Stimulated activated naive CD4-positive, alpha-beta T cell (primary cell): Measurements from ENCODE around the gene ADGRB3.
A peak's percentile ranks its signal among the peaks of the same experiment; 100 is the strongest.

Experiments used
- DNase-seq, 6 experiments: peaks; one replicate each; lab custom pipeline; 2025; lab: John Stamatoyannopoulos, UW

Gene ADGRB3

DNA sequence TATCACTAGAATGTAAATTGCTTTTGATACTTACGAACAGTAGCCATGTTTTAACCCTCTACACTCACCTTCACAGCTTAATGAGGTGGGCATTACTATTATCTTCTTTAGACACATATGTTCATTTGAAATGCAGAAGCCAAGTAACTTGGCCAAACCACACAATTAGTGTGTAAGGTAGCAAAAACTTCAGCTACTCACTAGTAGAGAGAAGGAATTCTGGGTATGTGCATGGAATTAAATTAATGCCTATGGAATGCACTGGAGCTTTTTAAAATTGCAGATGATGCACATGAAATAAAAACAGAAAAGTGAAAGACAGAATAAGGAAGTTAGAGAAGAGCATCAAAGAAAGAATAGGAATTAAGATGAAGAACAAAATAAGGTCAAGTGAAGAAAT lies 494.0 kb downstream of the ADGRB3 start:
- no peak for DNase-seq

DNA sequence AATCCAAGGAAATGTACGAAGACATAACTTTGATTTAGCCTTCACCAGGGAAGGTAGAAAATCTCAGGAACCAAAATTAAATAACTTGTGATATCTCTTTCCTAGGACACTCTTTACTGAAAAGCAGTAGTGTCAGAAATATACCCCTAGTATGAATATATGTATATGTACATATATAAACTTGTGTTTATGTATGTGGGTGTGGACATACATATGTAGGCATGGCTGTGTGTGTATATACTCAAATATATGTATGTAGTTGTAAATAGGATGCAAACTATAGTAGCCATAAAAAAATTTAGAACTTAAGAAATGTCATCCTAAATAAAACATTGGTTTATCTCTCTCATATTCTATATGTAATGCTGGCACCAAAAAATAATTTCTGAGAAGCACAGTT lies 500.8 kb downstream of the ADGRB3 start:
- no peak for DNase-seq

DNA sequence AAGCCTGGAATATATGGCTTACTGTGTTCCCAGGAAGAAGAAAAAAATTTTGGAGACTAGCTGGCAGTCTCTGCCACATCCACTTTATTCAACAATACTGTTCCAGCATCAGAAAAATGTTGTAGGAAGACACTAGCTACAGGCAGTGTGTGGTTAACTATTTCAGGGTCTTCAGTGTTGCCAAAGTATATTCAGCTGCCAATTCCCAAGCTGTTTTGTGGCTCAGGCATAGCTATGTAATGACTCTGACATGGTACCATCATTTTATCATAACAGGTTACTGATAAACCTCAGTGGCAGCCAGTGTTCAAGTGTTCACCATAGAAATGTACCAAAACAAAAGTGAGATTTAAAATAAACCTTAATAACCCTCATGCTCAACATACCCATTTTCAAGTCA lies 503.1 kb downstream of the ADGRB3 start:
- no peak for DNase-seq

DNA sequence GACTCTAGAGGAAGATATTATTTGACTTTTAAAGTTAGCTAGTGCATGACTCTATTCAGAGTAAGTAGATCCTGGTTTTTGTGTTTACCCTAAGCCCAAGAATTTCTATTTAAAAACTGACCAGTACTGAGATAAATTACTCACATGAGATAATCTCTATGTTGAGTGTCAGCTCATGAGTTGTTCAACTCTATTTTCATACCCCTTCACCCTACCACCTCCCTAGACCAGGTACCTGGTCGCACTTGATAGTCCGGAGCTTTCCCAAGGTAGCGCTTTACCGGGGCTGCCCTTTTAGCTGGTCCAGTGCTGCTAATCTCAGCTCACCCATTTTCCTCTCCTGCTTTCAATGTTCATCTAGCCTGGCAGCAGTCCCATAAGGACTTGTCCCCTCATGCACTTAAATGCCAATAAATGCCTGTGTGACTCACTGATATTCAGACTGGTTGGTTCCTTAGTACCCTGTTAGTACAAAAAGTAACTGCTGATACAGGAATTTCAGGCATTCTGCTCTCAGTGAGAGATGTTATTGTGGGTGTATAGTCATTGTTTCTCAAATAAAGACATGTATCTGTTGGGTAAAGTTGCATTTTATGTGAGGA lies 503.9 kb downstream of the ADGRB3 start:
- DNase-seq, result no peak

DNA sequence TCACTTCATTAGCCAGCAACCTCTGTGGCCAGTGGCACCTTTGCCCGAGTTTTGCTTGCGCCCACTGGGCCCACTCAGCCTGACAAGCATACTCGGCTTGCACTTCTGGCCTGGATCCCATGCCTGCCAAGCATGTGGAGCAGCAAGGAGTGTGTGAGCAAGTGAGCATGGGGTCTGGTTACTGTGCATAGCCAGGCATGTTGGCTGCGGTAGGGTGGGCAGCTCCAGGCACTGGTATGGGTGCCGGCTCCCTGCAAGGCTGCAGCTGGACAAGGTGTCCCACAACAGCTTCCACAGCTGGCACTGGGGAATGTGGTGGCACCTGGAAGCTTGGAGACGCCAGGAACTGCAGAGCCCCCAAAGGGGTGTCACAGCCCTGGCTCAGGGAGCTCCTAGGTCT lies 510.0 kb downstream of the ADGRB3 start:
- no peak for DNase-seq

DNA sequence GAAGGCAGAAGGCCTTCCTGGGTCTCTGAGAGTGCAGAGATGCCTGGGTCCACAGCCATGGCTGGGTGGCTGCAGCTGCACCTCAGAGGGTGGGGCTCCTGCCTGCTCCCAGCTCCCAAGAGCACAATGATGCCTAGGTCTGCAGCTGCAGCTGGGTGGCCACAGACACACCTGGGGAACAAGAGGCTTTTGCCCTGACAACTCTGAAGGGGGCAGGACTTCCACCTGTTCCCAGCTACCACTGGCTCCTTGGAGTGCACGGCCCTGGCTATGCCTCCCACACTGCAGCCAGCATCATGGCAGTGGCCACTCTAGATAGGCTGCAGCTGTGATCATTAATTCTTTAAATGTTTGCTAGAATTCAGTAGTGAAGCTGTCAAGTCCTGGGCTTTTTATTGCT lies 511.3 kb downstream of the ADGRB3 start:
- DNase-seq, result no peak

DNA sequence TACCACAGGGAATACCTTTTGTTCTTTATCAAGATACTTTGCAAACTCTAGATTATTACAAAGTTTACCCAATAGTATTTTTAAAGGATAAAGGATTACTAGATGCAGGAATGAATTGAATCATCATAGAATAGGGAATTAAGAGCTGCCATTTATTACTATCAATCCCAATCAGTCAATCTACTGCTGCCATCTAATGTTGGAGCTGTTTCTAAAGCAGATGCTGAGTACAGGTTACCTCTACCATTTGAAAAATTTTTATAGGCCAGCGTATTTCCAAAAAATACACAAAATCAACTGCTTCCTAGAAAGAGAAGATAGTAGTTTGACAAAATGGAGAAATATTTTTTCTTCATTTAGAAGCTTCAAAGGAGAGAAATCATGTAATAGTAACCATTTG lies 520.4 kb downstream of the ADGRB3 start:
- no peak for DNase-seq

DNA sequence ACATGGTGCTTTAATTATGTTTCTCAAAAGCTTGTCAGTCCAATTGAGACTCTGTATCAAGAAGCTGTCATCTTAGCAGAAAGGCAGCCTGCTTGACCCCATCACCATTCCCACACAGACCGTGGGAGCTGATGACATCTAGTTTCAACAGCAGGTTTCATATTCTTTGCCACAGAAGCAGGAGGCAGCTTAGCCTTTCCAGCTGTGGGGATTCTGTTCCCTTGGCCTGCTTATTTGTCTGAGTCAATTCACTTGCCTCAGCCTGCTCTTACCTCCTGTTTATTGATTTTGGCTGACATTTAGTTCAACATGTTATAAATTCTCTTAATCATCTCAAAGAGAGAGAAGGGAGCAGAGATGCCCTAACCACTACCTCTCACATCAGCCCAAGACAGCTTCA lies 527.7 kb downstream of the ADGRB3 start:
- DNase-seq, result no peak

DNA sequence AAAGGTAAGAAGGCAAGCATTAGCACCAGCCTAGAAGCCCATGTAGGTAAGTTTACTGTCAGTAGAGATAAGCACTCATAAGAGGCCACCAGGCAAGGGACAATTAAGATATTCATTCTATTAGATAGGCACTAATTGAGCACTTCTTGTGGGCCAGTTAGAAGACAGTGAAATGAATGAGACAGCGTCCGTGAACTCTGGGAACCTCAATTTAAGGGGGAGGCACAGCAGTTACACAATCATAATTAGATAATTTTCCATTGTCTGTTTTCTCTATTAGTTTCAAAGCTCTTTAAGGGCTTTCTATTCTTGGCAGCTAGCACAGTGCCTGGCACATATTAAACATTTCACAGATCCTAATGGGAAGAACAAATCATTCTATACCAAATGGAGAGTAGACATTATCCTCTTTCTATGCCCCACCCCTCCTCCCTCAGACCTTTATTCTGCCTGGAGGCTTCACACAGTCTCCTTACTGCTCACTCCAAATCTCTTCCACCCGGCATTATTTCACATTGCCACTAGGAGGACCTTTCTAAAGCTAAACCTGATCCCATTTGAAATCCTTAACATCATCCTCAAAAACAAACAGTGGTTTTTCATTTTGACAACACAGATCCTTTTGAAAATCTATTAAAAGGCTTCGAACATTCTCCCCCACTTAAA lies 529.6 kb downstream of the ADGRB3 start:
- no peak for DNase-seq

- DNase-seq, result no peak
These were observed 544.6 kb downstream of the ADGRB3 start for GRCh38 chr6:69179681-69180080.

DNA sequence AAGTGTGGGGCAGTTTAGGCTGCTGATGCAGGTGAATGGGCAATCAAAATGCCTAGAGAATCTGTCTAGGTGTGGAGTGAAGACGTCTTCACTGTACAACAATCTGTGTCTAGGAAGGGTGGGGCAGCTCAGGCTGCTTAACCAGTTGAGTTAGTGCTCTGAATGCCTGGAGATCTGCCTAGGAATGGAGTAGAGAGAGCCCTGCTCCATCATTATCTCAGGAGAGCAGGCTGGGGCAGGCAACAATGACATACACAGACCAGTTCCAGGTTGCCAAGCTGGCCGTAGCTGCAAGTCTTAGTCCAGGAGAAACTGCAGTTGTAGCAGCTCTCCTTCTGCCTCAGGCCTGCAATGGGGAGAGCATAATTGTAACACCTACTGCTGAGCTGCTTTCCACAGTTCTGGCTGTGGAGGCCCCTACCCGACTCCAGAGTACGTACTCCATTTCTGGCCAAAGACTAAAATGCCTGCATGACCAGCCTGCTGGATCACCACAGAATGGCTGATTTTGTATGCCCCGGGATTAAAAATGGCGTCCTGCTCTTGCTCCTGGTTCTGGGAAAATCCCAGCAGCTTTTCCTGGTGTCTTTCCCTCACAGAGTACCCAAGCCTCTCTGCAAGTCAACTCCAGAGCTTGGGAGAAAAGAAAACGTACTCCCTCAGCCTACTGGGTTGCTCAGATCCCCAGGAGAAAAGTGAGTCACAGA lies 545.4 kb downstream of the ADGRB3 start:
- DNase-seq, result no peak

GRCh38 chr6:69181964-69182363 lies 546.9 kb downstream of the ADGRB3 start:
- DNase-seq, result no peak

- DNase-seq, result no peak
These were observed 550.2 kb downstream of the ADGRB3 start for GRCh38 chr6:69185276-69185675.

GRCh38 chr6:69202768-69203167 lies 567.7 kb downstream of the ADGRB3 start:
- DNase-seq, result no peak

GRCh38 chr6:69216127-69216526 lies 581.0 kb downstream of the ADGRB3 start:
- DNase-seq, result no peak

DNA sequence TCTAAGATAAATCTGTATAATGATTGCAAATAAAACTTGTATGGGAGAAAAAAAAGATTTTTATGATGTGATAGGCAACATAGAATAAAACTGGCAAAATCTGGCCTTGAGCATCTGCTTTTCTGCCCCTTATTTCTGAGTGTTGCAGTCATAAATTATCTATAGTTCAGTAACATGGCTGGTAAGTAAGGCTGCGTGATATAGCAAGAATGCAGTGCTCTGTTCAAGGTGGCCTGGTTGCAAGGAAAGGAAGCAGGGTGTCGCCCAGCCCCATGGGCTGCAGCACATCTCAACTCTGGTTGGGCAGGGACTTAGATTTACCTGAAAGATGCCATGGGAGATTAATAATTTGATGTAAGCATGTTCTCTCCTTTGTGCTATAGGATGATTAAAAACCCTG lies 582.3 kb downstream of the ADGRB3 start:
- no peak for DNase-seq

- DNase-seq, result no peak
These were observed 585.3 kb downstream of the ADGRB3 start for GRCh38 chr6:69220375-69220774.

DNA sequence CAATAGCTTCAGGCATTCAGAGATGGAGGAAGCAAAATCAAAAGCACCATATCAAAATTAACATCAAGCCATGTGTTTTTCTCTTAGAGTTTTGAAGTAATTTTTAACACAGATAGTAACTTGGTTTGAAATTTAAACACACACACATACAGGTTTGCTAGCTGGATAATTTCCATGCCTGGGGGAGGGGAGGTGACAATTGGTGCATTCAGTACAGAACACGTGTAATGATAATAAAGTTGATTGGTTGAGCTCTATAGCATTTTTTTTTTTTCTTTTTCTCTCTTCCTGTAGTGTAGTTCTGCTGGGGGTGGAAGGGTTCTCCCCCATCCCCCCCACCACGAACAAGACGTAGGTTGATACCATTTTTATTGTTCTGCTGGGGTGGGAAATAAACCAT lies 596.9 kb downstream of the ADGRB3 start:
- no peak for DNase-seq

DNA sequence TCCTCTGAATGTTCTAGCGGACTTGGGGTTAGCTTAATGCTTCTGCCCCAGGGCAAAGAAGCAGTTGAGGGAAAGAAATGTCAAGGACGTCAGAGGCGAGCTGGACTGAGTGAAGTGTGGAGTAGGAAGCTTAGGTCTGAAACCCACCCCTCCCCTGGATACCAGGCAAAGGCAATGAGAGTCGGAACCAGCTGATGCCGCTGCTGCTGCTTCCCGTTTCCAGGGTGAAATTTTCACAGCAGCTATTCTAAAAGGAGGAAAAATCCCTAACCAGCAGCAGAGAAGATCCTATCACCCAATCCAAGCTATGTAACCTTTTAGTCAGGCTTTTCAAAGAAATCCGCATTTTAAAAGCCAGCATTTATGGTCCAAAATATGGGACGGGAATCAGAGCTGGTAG lies 597.4 kb downstream of the ADGRB3 start:
- no peak for DNase-seq

GRCh38 chr6:69232911-69233448 lies 597.9 kb downstream of the ADGRB3 start:
- DNase-seq, result peak in 2 of 6 experiments; percentile 2 to 3

DNA sequence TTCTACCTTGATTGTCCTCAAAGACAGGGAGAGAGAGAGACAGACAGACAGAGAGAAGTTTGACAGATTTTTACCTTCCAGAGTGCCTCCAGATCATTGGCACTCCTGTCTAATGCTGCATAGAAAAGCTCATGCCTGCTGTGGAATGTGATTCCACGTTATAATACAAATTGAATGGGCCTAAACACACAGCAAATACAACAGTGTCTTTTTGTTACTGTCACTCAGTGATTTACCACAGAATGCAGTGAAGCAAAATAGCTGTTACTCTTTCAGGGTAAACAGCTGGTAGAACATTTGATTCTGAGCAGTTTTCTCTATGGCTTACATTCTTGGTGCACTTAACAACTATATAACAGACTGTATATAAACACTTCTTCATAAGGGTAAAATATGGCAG lies 603.0 kb downstream of the ADGRB3 start:
- no peak for DNase-seq

DNA sequence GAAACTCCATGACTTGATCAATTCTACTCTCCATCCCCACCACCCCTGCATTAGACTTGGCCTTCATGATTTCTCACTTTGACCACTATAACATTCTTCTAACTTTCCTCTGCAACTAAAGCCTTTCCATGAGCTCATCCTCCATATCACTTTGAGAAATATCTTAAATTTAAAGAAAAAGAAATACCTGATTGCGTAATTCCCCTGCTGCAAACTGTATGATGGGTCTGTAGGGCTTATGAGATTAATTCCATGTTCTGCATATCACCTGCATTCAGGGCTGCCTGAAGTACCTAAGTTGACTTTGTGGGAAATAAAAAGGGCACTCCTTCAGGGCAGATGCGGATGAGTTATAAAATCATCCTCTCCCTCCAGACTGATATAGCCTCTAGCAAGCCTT lies 611.9 kb downstream of the ADGRB3 start:
- no peak for DNase-seq

GRCh38 chr6:69261010-69261409 lies 625.9 kb downstream of the ADGRB3 start:
- DNase-seq, result no peak
